Panc1 (cell line): ENCODE measurements around the gene AMTN. TPM values are rescaled to one million over a fixed set of nuclear protein-coding genes. Genes with fewer than 3 reads are reported as not detected.
"Not testable (repeated sequence)": the region's sequence is repeated elsewhere in the genome, so short reads cannot be mapped to it uniquely, and the experiment has no call there.

ENCODE experiments used
- ATAC-seq: fragments of 200-7000 bp; cut with Tn5 transposase; 2 replicates; pipeline ENCODE4 v1.9.1; 2020; ENCODE audit warnings: mild to moderate bottlenecking, moderate library complexity
- BruUV-seq: library from RNA; stranded (reverse); fragments of 400-500 nt; replicated peaks from 2 replicates; lab custom pipeline; 2021; lab: Mats Ljungman, UMichigan
- CTCF ChIA-PET: fragments of 300-600 bp; sonication (Branson Sonifier 250); formaldehyde crosslinking; loops from one replicate; lab custom pipeline; 2022; ENCODE audit warnings: antibody characterized with exemption; lab: Charles Lee
- POLR2A ChIA-PET: fragments of 300-600 bp; sonication (Branson Sonifier 250); formaldehyde crosslinking; loops from one replicate; lab custom pipeline; 2022; ENCODE audit warnings: antibody characterized with exemption; lab: Charles Lee
- DNase-seq: peaks from one replicate; pipeline ENCODE4 v3.0.0-alpha.2; 2010; ENCODE audit warnings: low read depth, low spot score
- H3K27ac ChIP-seq: 2 replicates; pipeline ENCODE4 v1.5.1; 2011; ENCODE audit warnings: mild to moderate bottlenecking, low read length, inconsistent platforms
- H3K27me3 ChIP-seq: fragments of 200-500 bp; sonication (Bioruptor generic); 2 replicates; pipeline ENCODE4 v1.6.0; 2014; ENCODE audit warnings: low read length, inconsistent platforms; ENCODE audit not compliant: control insufficient read depth, insufficient read depth
- H3K36me3 ChIP-seq: fragments of 200-500 bp; sonication (Bioruptor generic); 2 replicates; pipeline ENCODE4 v1.5.1; 2014; ENCODE audit warnings: inconsistent platforms, mild to moderate bottlenecking, low read length, moderate library complexity; ENCODE audit not compliant: control insufficient read depth, insufficient read depth
- H3K4me1 ChIP-seq: 2 replicates; pipeline ENCODE4 v1.5.1; 2011; ENCODE audit warnings: inconsistent platforms, mild to moderate bottlenecking, low read length, moderate library complexity; ENCODE audit not compliant: control insufficient read depth, insufficient read depth
- H3K4me3 ChIP-seq, 2 experiments: 2 replicates each; pipeline ENCODE4 v1.5.1; 2011 to 2012; ENCODE audit warnings: low read depth in 2 of 2, low read length in 2 of 2, mild to moderate bottlenecking in 2 of 2, inconsistent platforms in 1 of 2, moderate library complexity in 1 of 2
- H3K9me3 ChIP-seq: fragments of 200-500 bp; sonication (Bioruptor generic); 2 replicates; pipeline ENCODE4 v1.5.1; 2014; ENCODE audit warnings: low read depth, mild to moderate bottlenecking, inconsistent platforms, low read length, moderate library complexity; ENCODE audit not compliant: control insufficient read depth, insufficient read depth
- CTCF ChIP-seq: fragments of 450-650 bp; IDR thresholded peaks from 2 replicates; pipeline ENCODE4 v1.5.1; 2017; ENCODE audit warnings: mild to moderate bottlenecking
- POLR2AphosphoS5 ChIP-seq: IDR thresholded peaks from 2 replicates; pipeline ENCODE4 v1.6.1; 2012; ENCODE audit warnings: mild to moderate bottlenecking, low read depth, low read length, moderate library complexity
- REST ChIP-seq, 2 experiments: IDR thresholded peaks; 2 replicates each; pipeline ENCODE4 v1.6.1; 2011 to 2012; ENCODE audit warnings: low read depth in 2 of 2, control low read depth in 1 of 2, low read length in 1 of 2, mild to moderate bottlenecking in 1 of 2, moderate library complexity in 1 of 2; ENCODE audit not compliant: insufficient read depth in 1 of 2
- SIN3A ChIP-seq: IDR thresholded peaks from 2 replicates; pipeline ENCODE4 v1.6.1; 2012; ENCODE audit warnings: low read depth, mild to moderate bottlenecking, low read length, moderate library complexity, borderline replicate concordance; ENCODE audit not compliant: insufficient read depth
- TCF7L2 ChIP-seq: IDR thresholded peaks from 2 replicates; pipeline ENCODE4 v1.6.1; 2011; ENCODE audit warnings: mild to moderate bottlenecking, low read depth, low read length, inconsistent platforms
- in situ Hi-C: cut with HindIII; loops from 2 replicates; pipeline ENCODE4 v1.10.0; 2016; ENCODE audit warnings: low sequenced_read_pairs, low pct_unique_long_range_greater_than_20kb
- intact Hi-C: fragments of 100-400 bp; cut with micrococcal nuclease; formaldehyde crosslinking; loops from one replicate; pipeline ENCODE4 v1.10.0; 2022; ENCODE audit not compliant: unreplicated experiment
- total RNA-seq: library from RNA; stranded (reverse); gene quantifications from one replicate; pipeline ENCODE4 v1.2.1, GENCODE V29; 2021; ENCODE audit not compliant: unreplicated experiment

AMTN gene
- total RNA-seq, 1 experiment from 2014 or later: not detected

GRCh38 chr4:70473679-70474078 is 44.7 kb upstream of the AMTN start:
- TF ChIP-seq SIN3A: no peak
- H3K36me3 ChIP-seq: no peaks in the 10 kb centered on the region
- H3K9me3 ChIP-seq: no peaks in the 10 kb centered on the region
- no peaks in the 10 kb centered on the region for H3K27me3 ChIP-seq
- CTCF ChIA-PET: no interaction called here
- POLR2A ChIA-PET: no interaction called here
- H3K4me1 ChIP-seq: no peaks in the 10 kb centered on the region
- no TSS peak for BruUV-seq
- H3K27ac ChIP-seq: no peak overlapping the region
- ATAC-seq (no peak), DNase-seq (no peak)
- no peak overlapping the region for H3K4me3 ChIP-seq
- intact Hi-C loops (no loop called here), in situ Hi-C loops (no loop called here)

GRCh38 chr4:70488748-70489147 is 29.6 kb upstream of the AMTN start:
- no peak for DNase-seq
- in situ Hi-C loops: no loop called here
- no TSS peak for BruUV-seq
- Histone ChIP-seq H3K36me3 (no peaks in the 10 kb centered on the region), H3K9me3 (no peaks in the 10 kb centered on the region), H3K27ac (no peak overlapping the region), H3K4me1 (no peaks in the 10 kb centered on the region), H3K27me3 (no peaks in the 10 kb centered on the region), H3K4me3 (no peak overlapping the region)
- TF ChIP-seq POLR2AphosphoS5: no peak
- TF ChIP-seq TCF7L2: no peak
- no peak for TF ChIP-seq CTCF
- TF ChIP-seq REST (IDR thresholded peaks at IDR 0.05; ENCODE audit: insufficient read depth in 1 of 2, low read depth in 2 of 2, low read length in 1 of 2): no peak
- TF ChIP-seq SIN3A: no peak
- intact Hi-C loops: no loop called here
- POLR2A ChIA-PET: no interaction called here
- CTCF ChIA-PET: no interaction called here
- ATAC-seq: no peak

- intact Hi-C loops: no loop called here
- Histone ChIP-seq H3K4me3 (no peak overlapping the region), H3K27me3 (no peaks in the 10 kb centered on the region), H3K9me3 (no peaks in the 10 kb centered on the region), H3K4me1 (no peaks in the 10 kb centered on the region), H3K36me3 (no peaks in the 10 kb centered on the region), H3K27ac (no peak overlapping the region)
- POLR2A ChIA-PET: no interaction called here
- no peak for TF ChIP-seq SIN3A
- TF ChIP-seq TCF7L2: no peak
- no peak for TF ChIP-seq REST (IDR thresholded peaks at IDR 0.05; ENCODE audit: insufficient read depth in 1 of 2, low read depth in 2 of 2, low read length in 1 of 2)
- no peak for TF ChIP-seq CTCF
- no peak for TF ChIP-seq POLR2AphosphoS5
- ATAC-seq: no peak
- no peak for DNase-seq
- CTCF ChIA-PET: no interaction called here
- in situ Hi-C loops: no loop called here
- BruUV-seq: no TSS peak
Measured at GRCh38 chr4:70496231-70496630, 22.1 kb upstream of the AMTN start.

- POLR2A ChIA-PET: interaction anchor here (0.7 kb wide), 1 partner anchor 281 kb away, joined by 3 read pairs; no protein-coding TSS in a partner anchor
- H3K27me3 ChIP-seq, BruUV-seq, H3K4me3 ChIP-seq, DNase-seq, H3K27ac ChIP-seq, CTCF ChIA-PET, H3K4me1 ChIP-seq, in situ Hi-C loops, H3K36me3 ChIP-seq, H3K9me3 ChIP-seq, ATAC-seq: not testable (repeated sequence)
- intact Hi-C loops: loop anchor here (10.0 kb wide), 2 partner anchors 317 to 607 kb away; no protein-coding TSS in a partner anchor
Measured at GRCh38 chr4:70501838-70502237, 16.5 kb upstream of the AMTN start.
